CD14-positive monocyte (primary cell): ENCODE measurements around the gene BRINP3. TPM values are rescaled to one million over a fixed set of nuclear protein-coding genes. Genes with fewer than 3 reads are reported as not detected.

Experiments used
- DNase-seq, 3 donors: peaks; one replicate each; pipeline ENCODE4 v3.0.0-alpha.2; 2011 to 2022
- H2AFZ ChIP-seq: 2 replicates; pipeline ENCODE4 v1.6.0; 2012; ENCODE audit warnings: mild to moderate bottlenecking, low read depth, low read length, inconsistent platforms; ENCODE audit not compliant: insufficient read depth, poor library complexity, severe bottlenecking
- H3K27ac ChIP-seq, 2 donors: 1 replicate in 1 of 2; 2 replicates in 1 of 2; pipeline ENCODE4 v1.5.1; 2012 to 2013; ENCODE audit warnings: low read length in 2 of 2, control low read depth in 1 of 2, inconsistent platforms in 1 of 2, low read depth in 1 of 2, mild to moderate bottlenecking in 1 of 2
- H3K27me3 ChIP-seq, 2 donors: one replicate each; pipeline versions ENCODE4 v1.6.0 to v1.6.1; 2011 to 2013; ENCODE audit warnings: low read length in 2 of 2; ENCODE audit not compliant: control insufficient read depth in 2 of 2, insufficient read depth in 2 of 2
- H3K36me3 ChIP-seq, 2 donors: replicated peaks in 1 of 2; 1 replicate in 1 of 2; 2 replicates in 1 of 2; pipeline versions ENCODE4 v1.5.1 to v1.6.1; 2012 to 2013; ENCODE audit warnings: low read length in 2 of 2, control low read depth in 1 of 2, inconsistent platforms in 1 of 2, mild to moderate bottlenecking in 1 of 2; ENCODE audit not compliant: insufficient read depth in 2 of 2, control insufficient read depth in 1 of 2
- H3K4me1 ChIP-seq, 2 donors: 1 replicate in 1 of 2; 2 replicates in 1 of 2; pipeline versions ENCODE4 v1.5.1 to v1.6.1; 2012 to 2013; ENCODE audit warnings: low read length in 2 of 2, control low read depth in 1 of 2, inconsistent platforms in 1 of 2, mild to moderate bottlenecking in 1 of 2, moderate library complexity in 1 of 2; ENCODE audit not compliant: insufficient read depth in 2 of 2, control insufficient read depth in 1 of 2
- H3K4me2 ChIP-seq: replicated peaks from 2 replicates; pipeline ENCODE3; 2012; ENCODE audit warnings: low read length, moderate library complexity, mild to moderate bottlenecking; ENCODE audit not compliant: poor library complexity, severe bottlenecking; ENCODE audit errors: extremely low read depth
- H3K4me3 ChIP-seq, 3 experiments: fragments of 200-600 bp in 1 of 3; sonication (generic) in 1 of 3; replicated peaks in 1 of 3; 1 replicate in 2 of 3; 2 replicates in 1 of 3; pipeline ENCODE4 v1.5.1; 2011 to 2013; ENCODE audit warnings: low read length in 3 of 3, mild to moderate bottlenecking in 3 of 3, control low read depth in 2 of 3, low read depth in 2 of 3, inconsistent platforms in 1 of 3, moderate library complexity in 1 of 3
- H3K79me2 ChIP-seq: 2 replicates; pipeline ENCODE4 v1.6.0; 2012; ENCODE audit warnings: mild to moderate bottlenecking, control low read depth, inconsistent platforms, low read length, moderate library complexity; ENCODE audit not compliant: insufficient read depth
- H3K9ac ChIP-seq: 2 replicates; pipeline ENCODE4 v1.6.0; 2017; ENCODE audit warnings: low read length, mild to moderate bottlenecking; ENCODE audit not compliant: insufficient read depth, poor library complexity, severe bottlenecking
- H3K9me3 ChIP-seq, 2 donors: replicated peaks in 1 of 2; 1 replicate in 1 of 2; 2 replicates in 1 of 2; pipeline versions ENCODE4 v1.5.1 to v1.6.1; 2012 to 2013; ENCODE audit warnings: low read length in 2 of 2, control low read depth in 1 of 2; ENCODE audit not compliant: control insufficient read depth in 1 of 2, insufficient read depth in 1 of 2
- H4K20me1 ChIP-seq: 2 replicates; pipeline ENCODE4 v1.6.0; 2012; ENCODE audit warnings: mild to moderate bottlenecking, low read length, control low read depth, moderate library complexity; ENCODE audit not compliant: insufficient read depth
- H3K27ac Mint-ChIP-seq, 7 donors: one replicate each; pipeline ENCODE4 v1.8.0; 2020; ENCODE audit warnings: mild to moderate bottlenecking in 7 of 7, mixed read lengths in 7 of 7, moderate library complexity in 6 of 7, inconsistent platforms in 2 of 7
- H3K27me3 Mint-ChIP-seq, 3 donors: one replicate each; pipeline ENCODE4 v1.8.0; 2021 to 2022; ENCODE audit warnings: low read depth in 3 of 3, mild to moderate bottlenecking in 3 of 3, mixed read lengths in 3 of 3, moderate library complexity in 3 of 3, inconsistent platforms in 1 of 3
- H3K36me3 Mint-ChIP-seq, 2 donors: one replicate each; pipeline ENCODE4 v1.8.0; 2020; ENCODE audit warnings: mixed read lengths in 2 of 2, inconsistent platforms in 1 of 2, mild to moderate bottlenecking in 1 of 2
- H3K4me1 Mint-ChIP-seq: one replicate; pipeline ENCODE4 v1.8.0; 2020; ENCODE audit warnings: mild to moderate bottlenecking, mixed read lengths
- H3K4me3 Mint-ChIP-seq, 2 donors: one replicate each; pipeline ENCODE4 v1.8.0; 2020; ENCODE audit warnings: mild to moderate bottlenecking in 2 of 2, mixed read lengths in 2 of 2, moderate library complexity in 1 of 2
- H3K9me3 Mint-ChIP-seq, 7 donors: one replicate each; pipeline ENCODE4 v1.8.0; 2020 to 2022; ENCODE audit warnings: mixed read lengths in 7 of 7, mild to moderate bottlenecking in 6 of 7, moderate library complexity in 6 of 7, inconsistent platforms in 2 of 7
- WGBS: methylation state at CpG from one replicate; pipeline ENCODE4 v1.1.5; 2013; ENCODE audit warnings: missing lambda C conversion rate; ENCODE audit not compliant: insufficient coverage; 5-methylcytosine and 5-hydroxymethylcytosine counted together
- intact Hi-C, 2 donors: fragments of 100-400 bp; cut with micrococcal nuclease; formaldehyde crosslinking; loops; one replicate each; pipeline versions ENCODE4 v1.15.0 to v1.15.1; 2023
- polyA plus RNA-seq, 3 donors: library from polyadenylated mRNA; depleted of rRNA in 1 of 3; unstranded in 2 of 3; stranded (reverse) in 1 of 3; fragments of 300-500 nt in 2 of 3; fragments of >200 nt in 1 of 3; fragmentation: Illumina TruSeq in 2 of 3; gene quantifications; 1 replicate in 2 of 3; 2 replicates in 1 of 3; pipeline ENCODE4 v1.2.3, GENCODE V29; 2012 to 2021
- TF ChIP-seq, protein P1 (sequence below): fragments of 200-600 bp; IDR thresholded peaks from one replicate; pipeline ENCODE4 v1.8.0; 2022; ENCODE audit warnings: antibody characterized with exemption, mild to moderate bottlenecking

Gene BRINP3
- polyA plus RNA-seq, 3 donors = not detected

DNA sequence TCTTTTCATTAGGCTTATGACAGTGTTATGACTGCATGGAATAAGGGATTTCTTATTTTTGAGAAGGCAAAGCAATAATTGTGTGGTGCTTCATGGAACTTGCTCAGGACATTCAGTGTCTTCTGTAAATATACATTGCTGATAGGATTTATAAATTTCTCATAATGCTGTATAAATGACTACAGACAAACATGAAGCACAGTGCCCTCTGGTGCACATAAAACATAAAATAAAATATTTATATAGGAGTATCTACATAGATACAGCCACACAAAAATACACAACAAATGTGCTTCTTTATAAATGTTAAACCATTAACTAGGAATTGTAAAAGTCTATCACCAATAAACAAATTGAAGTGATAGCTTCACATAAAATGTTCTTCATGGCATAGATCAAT lies 24.1 kb downstream of the BRINP3 start:
- TF ChIP-seq, protein P1, sequence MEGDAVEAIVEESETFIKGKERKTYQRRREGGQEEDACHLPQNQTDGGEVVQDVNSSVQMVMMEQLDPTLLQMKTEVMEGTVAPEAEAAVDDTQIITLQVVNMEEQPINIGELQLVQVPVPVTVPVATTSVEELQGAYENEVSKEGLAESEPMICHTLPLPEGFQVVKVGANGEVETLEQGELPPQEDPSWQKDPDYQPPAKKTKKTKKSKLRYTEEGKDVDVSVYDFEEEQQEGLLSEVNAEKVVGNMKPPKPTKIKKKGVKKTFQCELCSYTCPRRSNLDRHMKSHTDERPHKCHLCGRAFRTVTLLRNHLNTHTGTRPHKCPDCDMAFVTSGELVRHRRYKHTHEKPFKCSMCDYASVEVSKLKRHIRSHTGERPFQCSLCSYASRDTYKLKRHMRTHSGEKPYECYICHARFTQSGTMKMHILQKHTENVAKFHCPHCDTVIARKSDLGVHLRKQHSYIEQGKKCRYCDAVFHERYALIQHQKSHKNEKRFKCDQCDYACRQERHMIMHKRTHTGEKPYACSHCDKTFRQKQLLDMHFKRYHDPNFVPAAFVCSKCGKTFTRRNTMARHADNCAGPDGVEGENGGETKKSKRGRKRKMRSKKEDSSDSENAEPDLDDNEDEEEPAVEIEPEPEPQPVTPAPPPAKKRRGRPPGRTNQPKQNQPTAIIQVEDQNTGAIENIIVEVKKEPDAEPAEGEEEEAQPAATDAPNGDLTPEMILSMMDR = no peak
- H3K9ac ChIP-seq = no peak overlapping the region
- H3K4me2 ChIP-seq = no peak overlapping the region
- Mint-ChIP-seq H3K36me3 (no peaks in the 10 kb centered on the region), H3K27me3 (peaks cover 0 to 3% (median 3%) of the 10 kb centered on the region in 3 donors), H3K9me3 (no peaks in the 10 kb centered on the region), H3K4me1 (no peaks in the 10 kb centered on the region), H3K4me3 (no peak overlapping the region), H3K27ac (no peak overlapping the region)
- no peak overlapping the region for H2AFZ ChIP-seq
- no peaks in the 10 kb centered on the region for H3K36me3 ChIP-seq
- no peak overlapping the region for H3K4me3 ChIP-seq
- H4K20me1 ChIP-seq = no peaks in the 10 kb centered on the region
- no peaks in the 10 kb centered on the region for H3K4me1 ChIP-seq
- no peak for DNase-seq
- no peaks in the 10 kb centered on the region for H3K79me2 ChIP-seq
- intact Hi-C loops = no loop called here
- no peaks in the 10 kb centered on the region for H3K9me3 ChIP-seq
- no peak overlapping the region for H3K27ac ChIP-seq
- no peaks in the 10 kb centered on the region for H3K27me3 ChIP-seq

DNA sequence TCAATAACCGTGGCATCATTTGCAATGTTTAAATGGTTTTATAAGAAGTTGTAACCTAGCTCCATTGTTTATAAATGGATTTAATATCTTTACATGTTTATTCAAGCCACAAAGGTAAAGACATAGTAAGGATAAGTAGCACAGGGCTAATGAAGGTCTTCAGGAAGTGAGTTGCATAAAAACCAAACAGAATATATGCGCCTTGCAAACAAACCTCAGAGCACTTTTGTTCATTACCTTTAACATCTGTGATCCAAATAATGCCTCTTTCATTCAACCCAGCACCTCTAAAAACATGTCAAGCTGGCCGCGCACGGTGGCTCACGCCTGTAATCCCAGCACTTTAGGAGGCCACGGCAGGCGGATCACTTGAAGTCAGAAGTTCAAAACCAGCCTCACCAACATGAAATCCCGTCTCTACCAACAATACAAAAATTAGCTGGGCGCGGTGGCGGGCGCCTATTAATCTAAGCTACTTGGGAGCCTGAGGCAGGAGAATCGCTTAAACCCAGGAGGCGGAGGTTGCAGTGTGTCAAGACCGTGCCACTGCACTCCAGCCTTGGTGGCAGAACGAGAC lies 25.3 kb downstream of the BRINP3 start:
- Histone ChIP-seq H3K9ac (no peak overlapping the region), H2AFZ (no peak overlapping the region), H3K9me3 (no peaks in the 10 kb centered on the region), H3K27me3 (no peaks in the 10 kb centered on the region), H3K27ac (no peak overlapping the region), H3K4me1 (no peaks in the 10 kb centered on the region), H3K36me3 (no peaks in the 10 kb centered on the region), H3K4me3 (no peak overlapping the region), H3K79me2 (no peaks in the 10 kb centered on the region), H4K20me1 (no peaks in the 10 kb centered on the region), H3K4me2 (no peak overlapping the region)
- 91% methylated on average over 15 of the region's 17 CpGs for WGBS
- H3K4me3 Mint-ChIP-seq = no peak overlapping the region
- no peak for DNase-seq
- intact Hi-C loops = no loop called here
- TF ChIP-seq, protein P1 = no peak
- H3K27ac Mint-ChIP-seq = no peak overlapping the region
- no peaks in the 10 kb centered on the region for H3K9me3 Mint-ChIP-seq
- no peaks in the 10 kb centered on the region for H3K4me1 Mint-ChIP-seq
- no peaks in the 10 kb centered on the region for H3K36me3 Mint-ChIP-seq
- H3K27me3 Mint-ChIP-seq = peaks cover 0 to 3% (median 3%) of the 10 kb centered on the region in 3 donors
